Mucosa of descending colon (tissue), 3 donors: Measurements from ENCODE around the gene SHFL. TPM values are rescaled to one million over a fixed set of nuclear protein-coding genes. Genes with fewer than 3 reads are reported as not detected.
A peak's percentile ranks its signal among the peaks of the same experiment; 100 is the strongest.

Experiments used
- ATAC-seq: fragments of 200-7000 bp; cut with Tn5 transposase; one replicate; pipeline ENCODE4 v1.9.1; 2020; ENCODE audit warnings: mild to moderate bottlenecking, moderate library complexity
- DNase-seq, 3 donors: peaks; one replicate each; pipeline ENCODE4 v3.0.0-alpha.2; 2020
- H3K36me3 ChIP-seq: fragments of 200-600 bp; one replicate; pipeline ENCODE4 v1.8.0; 2021; ENCODE audit warnings: low read depth, mild to moderate bottlenecking
- H3K4me1 ChIP-seq: fragments of 200-600 bp; one replicate; pipeline ENCODE4 v1.8.0; 2021; ENCODE audit warnings: low read depth, mild to moderate bottlenecking
- H3K4me3 ChIP-seq: fragments of 200-600 bp; one replicate; pipeline ENCODE4 v1.8.0; 2021; ENCODE audit warnings: mild to moderate bottlenecking
- H3K9me3 ChIP-seq: fragments of 200-600 bp; one replicate; pipeline ENCODE4 v1.8.0; 2021; ENCODE audit warnings: mild to moderate bottlenecking
- intact Hi-C, 2 donors: fragments of 100-400 bp; cut with DNase I in 1 of 2; cut with micrococcal nuclease in 1 of 2; formaldehyde crosslinking; loops; one replicate each; pipeline versions ENCODE4 v1.11.0 to v1.11.1; 2022; cut with DNase I, micrococcal nuclease
- total RNA-seq, 3 donors: library from RNA; stranded (reverse); fragmentation: NEBNext Ultra II Directional in 2 of 3; extraction: Animal tissue kit (Norgen Biotek cat#: 25700) in 2 of 3; gene quantifications; one replicate each; pipeline versions ENCODE4 v1.2.1 to v1.2.4, GENCODE V29; 2021 to 2023
- TF ChIP-seq, protein P1 (sequence below): fragments of 200-600 bp; IDR thresholded peaks from one replicate; pipeline ENCODE4 v1.8.0; 2022; ENCODE audit warnings: antibody characterized with exemption, mild to moderate bottlenecking
- donor health status: DM: no; HTN: no; CAD: no; lungs with moderate emphysema.
- donor health status: DM: no; HTN: no; CAD: no.
- donor health status: DM: no; HTN: yes; CAD: no.

The SHFL gene
- total RNA-seq, 3 donors from 2014 or later: 26.9 to 41.5 (median 28.1) TPM

- DNase-seq: no peak
- H3K4me1 ChIP-seq: peaks cover 3% of the 10 kb centered on the region
- ATAC-seq: no peak
- H3K9me3 ChIP-seq: no peaks in the 10 kb centered on the region
- H3K36me3 ChIP-seq: no peaks in the 10 kb centered on the region
- H3K4me3 ChIP-seq: no peak overlapping the region
- intact Hi-C loops: no loop called here
- TF ChIP-seq, protein P1, sequence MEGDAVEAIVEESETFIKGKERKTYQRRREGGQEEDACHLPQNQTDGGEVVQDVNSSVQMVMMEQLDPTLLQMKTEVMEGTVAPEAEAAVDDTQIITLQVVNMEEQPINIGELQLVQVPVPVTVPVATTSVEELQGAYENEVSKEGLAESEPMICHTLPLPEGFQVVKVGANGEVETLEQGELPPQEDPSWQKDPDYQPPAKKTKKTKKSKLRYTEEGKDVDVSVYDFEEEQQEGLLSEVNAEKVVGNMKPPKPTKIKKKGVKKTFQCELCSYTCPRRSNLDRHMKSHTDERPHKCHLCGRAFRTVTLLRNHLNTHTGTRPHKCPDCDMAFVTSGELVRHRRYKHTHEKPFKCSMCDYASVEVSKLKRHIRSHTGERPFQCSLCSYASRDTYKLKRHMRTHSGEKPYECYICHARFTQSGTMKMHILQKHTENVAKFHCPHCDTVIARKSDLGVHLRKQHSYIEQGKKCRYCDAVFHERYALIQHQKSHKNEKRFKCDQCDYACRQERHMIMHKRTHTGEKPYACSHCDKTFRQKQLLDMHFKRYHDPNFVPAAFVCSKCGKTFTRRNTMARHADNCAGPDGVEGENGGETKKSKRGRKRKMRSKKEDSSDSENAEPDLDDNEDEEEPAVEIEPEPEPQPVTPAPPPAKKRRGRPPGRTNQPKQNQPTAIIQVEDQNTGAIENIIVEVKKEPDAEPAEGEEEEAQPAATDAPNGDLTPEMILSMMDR: no peak
Observed at GRCh38 chr19:10092648-10093294, 6.7 kb downstream of the SHFL start.

- TF ChIP-seq, protein P1: no peak
- DNase-seq (no peak), ATAC-seq (no peak)
- Histone ChIP-seq H3K9me3 (no peaks in the 10 kb centered on the region), H3K4me1 (peaks cover 3% of the 10 kb centered on the region), H3K4me3 (no peak overlapping the region), H3K36me3 (no peaks in the 10 kb centered on the region)
- intact Hi-C loops: no loop called here
Observed at GRCh38 chr19:10093295-10094186, 7.4 kb downstream of the SHFL start.

DNA sequence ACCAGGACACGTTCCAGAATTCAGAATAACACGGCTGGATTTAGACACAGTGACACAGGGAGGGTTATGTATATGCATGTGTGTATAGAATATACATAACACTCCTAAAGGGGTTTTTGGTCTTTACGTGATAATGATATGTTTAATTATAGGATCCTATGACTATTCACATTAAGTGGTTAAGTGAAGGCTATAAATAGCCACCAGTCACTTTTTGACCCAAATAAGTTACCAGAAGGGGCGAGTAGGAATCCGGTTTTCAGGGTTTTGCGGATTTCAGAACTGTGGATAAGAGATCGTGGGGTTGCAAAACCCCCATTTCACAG lies 9.5 kb downstream of the SHFL start:
- no peaks in the 10 kb centered on the region for H3K36me3 ChIP-seq
- ATAC-seq: no peak
- no peak overlapping the region for H3K4me3 ChIP-seq
- no peak for DNase-seq
- intact Hi-C loops: no loop called here
- peaks cover 3% of the 10 kb centered on the region for H3K4me1 ChIP-seq
- no peaks in the 10 kb centered on the region for H3K9me3 ChIP-seq
- TF ChIP-seq, protein P1: no peak

DNA sequence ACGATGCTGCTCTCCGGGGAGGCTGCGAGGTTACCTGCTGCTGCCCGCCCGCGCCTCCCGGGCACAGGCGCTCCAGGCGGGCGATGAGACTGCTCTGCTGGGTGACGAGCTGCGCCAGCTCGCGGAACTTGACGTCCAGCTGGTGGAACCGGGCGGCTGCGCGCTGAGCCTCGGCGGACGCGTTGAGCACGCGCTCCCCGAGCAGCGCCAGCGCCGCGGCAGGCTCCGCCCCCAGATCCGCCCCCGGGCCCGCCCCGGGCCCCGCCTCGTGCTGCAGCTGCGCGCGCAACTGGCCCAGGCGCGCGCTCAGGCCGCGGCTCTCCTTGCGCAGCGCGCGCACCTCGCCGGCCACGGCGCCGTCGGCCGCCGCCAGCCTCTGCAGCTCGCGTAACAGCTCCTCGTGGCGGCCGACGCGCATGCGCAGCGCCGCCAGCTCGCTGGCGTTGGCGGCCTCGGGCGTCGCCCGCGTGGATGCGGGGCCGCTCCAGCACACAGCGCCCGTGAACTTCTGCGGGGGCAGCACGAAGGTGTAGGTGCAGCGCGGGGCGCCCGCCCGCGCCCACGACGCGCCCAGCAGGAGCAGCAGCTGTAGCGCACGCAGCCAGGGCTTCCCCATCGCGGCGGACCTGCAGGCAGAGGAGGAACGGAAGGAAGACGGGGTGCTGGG lies 10.0 kb downstream of the SHFL start:
- Histone ChIP-seq H3K4me1 (peaks cover 3% of the 10 kb centered on the region), H3K36me3 (no peaks in the 10 kb centered on the region), H3K9me3 (no peaks in the 10 kb centered on the region), H3K4me3 (no peak overlapping the region)
- intact Hi-C loops: no loop called here
- TF ChIP-seq, protein P1: no peak
- peak; percentile 88 to 96 (median 94) for DNase-seq
- peak; percentile 96 for ATAC-seq

- peak in 1 of 3 donors; percentile 43 for DNase-seq
- Histone ChIP-seq H3K4me3 (no peak overlapping the region), H3K36me3 (no peaks in the 10 kb centered on the region), H3K9me3 (no peaks in the 10 kb centered on the region), H3K4me1 (peaks cover 3% of the 10 kb centered on the region)
- no peak for ATAC-seq
- intact Hi-C loops: no loop called here
- TF ChIP-seq, protein P1: no peak
Observed at GRCh38 chr19:10096615-10096963, 10.5 kb downstream of the SHFL start.
